ENCODE results near the gene NRXN2.
A peak's percentile ranks its signal among the peaks of the same experiment; 100 is the strongest.

The NRXN2 gene

DNA sequence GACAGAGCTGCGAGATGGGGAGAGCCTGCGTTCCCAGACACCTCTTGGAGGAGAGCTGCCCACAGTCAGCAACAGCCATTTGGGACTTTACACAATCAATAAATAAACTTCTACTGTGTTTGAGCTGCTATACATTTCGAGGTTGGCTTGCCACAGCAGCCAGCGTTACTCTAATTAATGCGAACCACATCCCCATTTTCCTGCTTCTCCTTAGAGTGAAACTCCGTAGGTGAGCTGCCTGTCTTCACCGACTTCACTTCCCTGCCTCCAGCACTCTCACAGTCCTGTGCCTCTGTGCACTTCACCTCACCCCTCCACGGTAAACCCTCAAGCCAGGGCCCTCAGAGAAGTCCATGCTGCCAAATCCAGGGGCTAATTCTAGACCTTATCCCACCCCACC, 137.8 kb downstream of the NRXN2 start:
- Histone ChIP-seq H3K4me3 (ENCODE audit: low read length in 2 of 2) (no peak overlapping the region), H3K4me1 (ENCODE audit: control insufficient read depth in 2 of 2, insufficient read depth in 1 of 2, low read depth in 1 of 2, low read length in 2 of 2) (no peaks in the 10 kb centered on the region), H3K4me2 (ENCODE audit: insufficient read depth, low read length, poor library complexity, severe bottlenecking) (no peak overlapping the region), H3K4ac (ENCODE audit: low read length) (no peak overlapping the region), H3K36me3 (replicated peaks in 1 of 2; ENCODE audit: control insufficient read depth in 2 of 2, insufficient read depth in 2 of 2, low read length in 2 of 2) (no peaks in the 10 kb centered on the region), H3K79me1 (ENCODE audit: low read depth, low read length) (no peaks in the 10 kb centered on the region), H4K91ac (ENCODE audit: low read depth, low read length, poor library complexity) (no peak overlapping the region), H3K27me3 (ENCODE audit: control insufficient read depth in 3 of 3, insufficient read depth in 3 of 3, low read depth in 1 of 3, low read length in 3 of 3) (peaks cover 0 to 21% (median 4%) of the 10 kb centered on the region in 3 experiments), H2BK5ac (ENCODE audit: low read length) (no peak overlapping the region), H2BK120ac (ENCODE audit: low read depth, low read length) (no peak overlapping the region), H3K23ac (ENCODE audit: low read depth, low read length, poor library complexity) (no peak overlapping the region), H3K18ac (ENCODE audit: low read length) (no peak overlapping the region), H2BK15ac (ENCODE audit: low read length) (no peak overlapping the region), H3K27ac (replicated peaks; ENCODE audit: low read length) (no peak overlapping the region), H2BK12ac (ENCODE audit: low read length) (no peak overlapping the region), H3K9ac (ENCODE audit: low read depth, low read length, poor library complexity) (no peak overlapping the region), H2AK5ac (ENCODE audit: low read depth, low read length) (no peak overlapping the region), H3K14ac (ENCODE audit: low read length) (no peak overlapping the region), H3K9me3 (replicated peaks in 1 of 2; ENCODE audit: control insufficient read depth in 2 of 2, insufficient read depth in 1 of 2, low read depth in 1 of 2, low read length in 2 of 2) (peaks cover 0 to 3% of the 10 kb centered on the region in 2 donors), H2AFZ (ENCODE audit: low read length) (no peak overlapping the region), H4K8ac (ENCODE audit: low read depth, low read length) (no peak overlapping the region)
- no CpG with 5 or more reads among the region's 8 CpGs for WGBS, 2 donors (ENCODE audit: extremely low coverage in 2 of 2, insufficient read length in 2 of 2, insufficient replicate concordance in 1 of 2)
- DNase-seq (ENCODE audit: low spot score), result no peak

DNA sequence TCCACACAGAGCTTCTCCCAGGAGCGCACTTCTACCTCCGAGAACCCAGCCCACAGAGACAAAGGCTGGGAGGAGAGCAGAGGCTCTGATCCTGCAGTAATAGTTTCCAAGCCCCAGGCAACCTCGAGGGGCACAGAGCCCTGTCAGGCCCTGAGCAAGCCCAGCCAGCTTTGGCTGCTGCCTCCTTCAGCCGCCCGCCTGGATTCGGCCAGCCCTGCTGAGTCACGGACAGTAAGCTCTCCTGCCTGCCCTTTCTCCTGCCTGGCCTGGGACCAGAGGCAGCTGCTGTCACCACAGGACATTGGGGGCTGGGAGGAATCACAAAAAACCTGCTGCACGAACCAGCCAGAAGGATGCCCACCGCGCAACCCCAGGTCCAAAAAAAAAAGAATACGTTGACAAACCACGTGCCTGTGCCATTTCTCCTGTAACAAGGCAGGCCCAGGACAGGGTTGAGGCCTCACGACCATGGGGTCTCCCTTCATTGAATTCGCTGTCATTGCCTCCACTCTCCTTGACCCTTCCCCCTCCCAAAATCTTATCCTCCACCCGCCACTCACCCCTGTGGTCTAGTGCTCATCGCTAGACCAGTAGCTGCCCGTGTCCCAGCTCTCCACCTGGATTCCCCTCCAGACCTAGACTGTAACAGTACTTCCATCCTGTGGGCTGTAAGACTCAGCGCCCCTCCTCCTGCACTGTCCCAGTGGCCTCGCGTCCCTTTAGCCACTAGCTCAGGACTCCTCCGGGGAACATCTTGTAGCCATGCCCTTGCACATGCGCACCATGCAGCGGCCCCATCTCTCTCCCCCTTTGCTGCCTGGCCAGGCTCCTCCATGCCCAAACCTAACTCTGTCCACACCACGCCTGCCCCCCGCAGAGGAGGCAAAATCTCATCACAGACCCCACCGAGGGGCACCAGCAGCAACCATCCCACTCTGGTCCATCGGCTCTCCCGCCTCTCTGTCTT, 139.4 kb downstream of the NRXN2 start:
- Histone ChIP-seq H3K4ac (ENCODE audit: low read length) (no peak overlapping the region), H2BK12ac (ENCODE audit: low read length) (no peak overlapping the region), H4K8ac (ENCODE audit: low read depth, low read length) (no peak overlapping the region), H4K91ac (ENCODE audit: low read depth, low read length, poor library complexity) (no peak overlapping the region), H3K9ac (ENCODE audit: low read depth, low read length, poor library complexity) (peak overlapping the region; percentile 47), H3K79me1 (ENCODE audit: low read depth, low read length) (no peaks in the 10 kb centered on the region), H3K4me2 (ENCODE audit: insufficient read depth, low read length, poor library complexity, severe bottlenecking) (no peak overlapping the region), H3K14ac (ENCODE audit: low read length) (peak overlapping the region; percentile 72), H3K27me3 (ENCODE audit: control insufficient read depth in 3 of 3, insufficient read depth in 3 of 3, low read depth in 1 of 3, low read length in 3 of 3) (peaks cover 0 to 22% (median 4%) of the 10 kb centered on the region in 3 experiments), H2AFZ (ENCODE audit: low read length) (no peak overlapping the region), H2AK5ac (ENCODE audit: low read depth, low read length) (peak overlapping the region; percentile 62), H3K36me3 (replicated peaks in 1 of 2; ENCODE audit: control insufficient read depth in 2 of 2, insufficient read depth in 2 of 2, low read length in 2 of 2) (no peaks in the 10 kb centered on the region), H2BK120ac (ENCODE audit: low read depth, low read length) (no peak overlapping the region), H3K23ac (ENCODE audit: low read depth, low read length, poor library complexity) (peak overlapping the region; percentile 26), H3K9me3 (replicated peaks in 1 of 2; ENCODE audit: control insufficient read depth in 2 of 2, insufficient read depth in 1 of 2, low read depth in 1 of 2, low read length in 2 of 2) (peaks cover 0 to 3% of the 10 kb centered on the region in 2 donors), H3K27ac (replicated peaks; ENCODE audit: low read length) (no peak overlapping the region), H3K4me1 (ENCODE audit: control insufficient read depth in 2 of 2, insufficient read depth in 1 of 2, low read depth in 1 of 2, low read length in 2 of 2) (no peaks in the 10 kb centered on the region), H3K18ac (ENCODE audit: low read length) (peak overlapping the region; percentile 70), H3K4me3 (ENCODE audit: low read length in 2 of 2) (no peak overlapping the region), H2BK15ac (ENCODE audit: low read length) (no peak overlapping the region), H2BK5ac (ENCODE audit: low read length) (no peak overlapping the region)
- no CpG with 5 or more reads among the region's 28 CpGs for WGBS, 2 donors (ENCODE audit: extremely low coverage in 2 of 2, insufficient read length in 2 of 2, insufficient replicate concordance in 1 of 2)
- DNase-seq (ENCODE audit: low spot score), result no peak

DNA sequence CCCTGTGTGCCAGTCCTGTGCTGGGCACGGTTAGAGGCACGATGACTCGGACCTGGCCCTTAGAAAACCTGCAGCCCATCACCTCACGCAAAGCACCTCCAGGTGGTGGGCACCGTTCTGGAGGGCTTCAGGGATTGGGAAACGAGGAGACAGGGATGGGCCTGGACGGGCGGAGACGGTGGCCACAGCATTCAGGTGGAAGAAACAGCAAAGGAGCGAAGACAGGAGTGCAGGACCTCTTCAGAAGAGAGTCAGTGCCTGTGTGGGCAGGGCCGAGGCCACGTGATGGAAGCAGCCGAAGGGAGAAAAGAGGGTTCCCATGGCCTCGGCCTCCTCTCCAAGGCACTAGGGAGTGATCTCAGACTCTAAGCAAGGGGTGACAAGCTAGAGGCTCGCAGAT, 140.1 kb downstream of the NRXN2 start:
- peaks cover 0 to under 1% of the 10 kb centered on the region in 2 donors for H3K9me3 ChIP-seq (replicated peaks in 1 of 2; ENCODE audit: control insufficient read depth in 2 of 2, insufficient read depth in 1 of 2, low read depth in 1 of 2, low read length in 2 of 2)
- H2BK120ac ChIP-seq (ENCODE audit: low read depth, low read length), result no peak overlapping the region
- H3K4me1 ChIP-seq (ENCODE audit: control insufficient read depth in 2 of 2, insufficient read depth in 1 of 2, low read depth in 1 of 2, low read length in 2 of 2), result no peaks in the 10 kb centered on the region
- H3K36me3 ChIP-seq (replicated peaks in 1 of 2; ENCODE audit: control insufficient read depth in 2 of 2, insufficient read depth in 2 of 2, low read length in 2 of 2), result no peaks in the 10 kb centered on the region
- H3K79me1 ChIP-seq (ENCODE audit: low read depth, low read length), result no peaks in the 10 kb centered on the region
- no peak overlapping the region for H4K8ac ChIP-seq (ENCODE audit: low read depth, low read length)
- no peak overlapping the region for H3K4ac ChIP-seq (ENCODE audit: low read length)
- no peak overlapping the region for H3K4me2 ChIP-seq (ENCODE audit: insufficient read depth, low read length, poor library complexity, severe bottlenecking)
- H4K91ac ChIP-seq (ENCODE audit: low read depth, low read length, poor library complexity), result peak overlapping the region; percentile 57
- no peak overlapping the region for H3K4me3 ChIP-seq (ENCODE audit: low read length in 2 of 2)
- peak overlapping the region; percentile 14 for H2BK12ac ChIP-seq (ENCODE audit: low read length)
- H3K27ac ChIP-seq (replicated peaks; ENCODE audit: low read length), result no peak overlapping the region
- H3K14ac ChIP-seq (ENCODE audit: low read length), result no peak overlapping the region
- no peak overlapping the region for H2BK5ac ChIP-seq (ENCODE audit: low read length)
- H3K9ac ChIP-seq (ENCODE audit: low read depth, low read length, poor library complexity), result no peak overlapping the region
- H3K27me3 ChIP-seq (ENCODE audit: control insufficient read depth in 3 of 3, insufficient read depth in 3 of 3, low read depth in 1 of 3, low read length in 3 of 3), result peaks cover 0 to 22% (median 4%) of the 10 kb centered on the region in 3 experiments
- peak overlapping the region; percentile 58 for H3K18ac ChIP-seq (ENCODE audit: low read length)
- H3K23ac ChIP-seq (ENCODE audit: low read depth, low read length, poor library complexity), result peak overlapping the region; percentile 5
- H2BK15ac ChIP-seq (ENCODE audit: low read length), result no peak overlapping the region
- WGBS, 2 donors (ENCODE audit: extremely low coverage in 2 of 2, insufficient read length in 2 of 2, insufficient replicate concordance in 1 of 2), result no CpG with 5 or more reads among the region's 15 CpGs
- no peak for DNase-seq (ENCODE audit: low spot score)
- no peak overlapping the region for H2AK5ac ChIP-seq (ENCODE audit: low read depth, low read length)
- H2AFZ ChIP-seq (ENCODE audit: low read length), result no peak overlapping the region

DNA sequence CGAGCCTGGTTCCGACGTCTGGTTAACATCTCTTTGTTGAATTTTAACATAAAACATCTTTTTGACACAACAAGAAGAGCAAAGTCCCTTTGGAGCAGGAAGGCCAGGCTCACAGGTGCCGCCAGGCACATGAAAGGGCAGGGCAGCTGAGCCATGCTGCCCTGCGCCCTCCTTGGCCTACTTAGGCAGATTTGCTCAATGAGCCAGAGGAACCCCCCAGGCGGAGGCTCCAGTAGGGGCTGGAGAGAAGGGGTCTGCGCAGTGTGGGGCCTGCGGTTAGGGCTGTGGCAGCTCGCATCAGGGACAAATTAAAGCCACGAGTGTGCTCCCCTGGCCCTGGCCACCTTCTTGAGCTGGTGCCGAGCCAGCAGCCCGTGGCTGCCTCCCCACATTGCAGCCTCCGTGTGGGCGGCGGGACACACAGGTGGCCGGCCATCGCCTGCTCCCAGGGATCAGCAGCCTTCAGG, 141.9 kb downstream of the NRXN2 start:
- Histone ChIP-seq H3K4me2 (ENCODE audit: insufficient read depth, low read length, poor library complexity, severe bottlenecking) (no peak overlapping the region), H4K8ac (ENCODE audit: low read depth, low read length) (no peak overlapping the region), H3K23ac (ENCODE audit: low read depth, low read length, poor library complexity) (no peak overlapping the region), H3K4me3 (ENCODE audit: low read length in 2 of 2) (no peak overlapping the region), H2BK5ac (ENCODE audit: low read length) (no peak overlapping the region), H3K14ac (ENCODE audit: low read length) (no peak overlapping the region), H3K4me1 (ENCODE audit: control insufficient read depth in 2 of 2, insufficient read depth in 1 of 2, low read depth in 1 of 2, low read length in 2 of 2) (no peaks in the 10 kb centered on the region), H3K9ac (ENCODE audit: low read depth, low read length, poor library complexity) (no peak overlapping the region), H3K27me3 (ENCODE audit: control insufficient read depth in 3 of 3, insufficient read depth in 3 of 3, low read depth in 1 of 3, low read length in 3 of 3) (peaks cover 0 to 22% (median 4%) of the 10 kb centered on the region in 3 experiments), H3K4ac (ENCODE audit: low read length) (no peak overlapping the region), H3K36me3 (replicated peaks in 1 of 2; ENCODE audit: control insufficient read depth in 2 of 2, insufficient read depth in 2 of 2, low read length in 2 of 2) (no peaks in the 10 kb centered on the region), H2BK12ac (ENCODE audit: low read length) (no peak overlapping the region), H3K79me1 (ENCODE audit: low read depth, low read length) (no peaks in the 10 kb centered on the region), H2AK5ac (ENCODE audit: low read depth, low read length) (peak overlapping the region; percentile 16), H3K18ac (ENCODE audit: low read length) (no peak overlapping the region), H4K91ac (ENCODE audit: low read depth, low read length, poor library complexity) (no peak overlapping the region), H3K9me3 (replicated peaks in 1 of 2; ENCODE audit: control insufficient read depth in 2 of 2, insufficient read depth in 1 of 2, low read depth in 1 of 2, low read length in 2 of 2) (no peaks in the 10 kb centered on the region), H2BK15ac (ENCODE audit: low read length) (no peak overlapping the region), H2BK120ac (ENCODE audit: low read depth, low read length) (no peak overlapping the region), H3K27ac (replicated peaks; ENCODE audit: low read length) (no peak overlapping the region), H2AFZ (ENCODE audit: low read length) (no peak overlapping the region)
- DNase-seq (ENCODE audit: low spot score), result no peak
- no CpG with 5 or more reads among the region's 17 CpGs for WGBS, 2 donors (ENCODE audit: extremely low coverage in 2 of 2, insufficient read length in 2 of 2, insufficient replicate concordance in 1 of 2)

All from neuronal stem cell (in vitro differentiated cells).